ENCODE results near the gene PWWP2A.

DNA sequence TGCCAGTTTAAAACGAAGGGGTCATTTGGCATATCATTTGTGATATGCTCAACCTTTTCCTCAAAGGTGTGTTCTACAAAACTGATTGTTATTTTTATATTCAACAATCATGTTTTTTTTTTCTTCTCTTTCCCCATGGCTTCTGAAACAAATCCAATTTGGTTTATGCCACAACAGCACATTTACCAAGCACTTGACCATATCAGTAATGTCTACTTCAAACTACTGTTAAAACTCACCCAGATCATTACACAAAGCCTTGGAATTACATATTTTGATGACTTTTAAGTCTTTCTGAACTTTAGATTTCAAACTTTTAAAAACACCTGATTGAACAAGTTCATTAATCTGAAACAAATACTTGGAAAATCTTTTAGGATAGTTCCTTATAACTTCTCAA is 29.2 kb downstream of the PWWP2A start:
- TF ChIP-seq, protein P1, sequence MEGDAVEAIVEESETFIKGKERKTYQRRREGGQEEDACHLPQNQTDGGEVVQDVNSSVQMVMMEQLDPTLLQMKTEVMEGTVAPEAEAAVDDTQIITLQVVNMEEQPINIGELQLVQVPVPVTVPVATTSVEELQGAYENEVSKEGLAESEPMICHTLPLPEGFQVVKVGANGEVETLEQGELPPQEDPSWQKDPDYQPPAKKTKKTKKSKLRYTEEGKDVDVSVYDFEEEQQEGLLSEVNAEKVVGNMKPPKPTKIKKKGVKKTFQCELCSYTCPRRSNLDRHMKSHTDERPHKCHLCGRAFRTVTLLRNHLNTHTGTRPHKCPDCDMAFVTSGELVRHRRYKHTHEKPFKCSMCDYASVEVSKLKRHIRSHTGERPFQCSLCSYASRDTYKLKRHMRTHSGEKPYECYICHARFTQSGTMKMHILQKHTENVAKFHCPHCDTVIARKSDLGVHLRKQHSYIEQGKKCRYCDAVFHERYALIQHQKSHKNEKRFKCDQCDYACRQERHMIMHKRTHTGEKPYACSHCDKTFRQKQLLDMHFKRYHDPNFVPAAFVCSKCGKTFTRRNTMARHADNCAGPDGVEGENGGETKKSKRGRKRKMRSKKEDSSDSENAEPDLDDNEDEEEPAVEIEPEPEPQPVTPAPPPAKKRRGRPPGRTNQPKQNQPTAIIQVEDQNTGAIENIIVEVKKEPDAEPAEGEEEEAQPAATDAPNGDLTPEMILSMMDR (conservative IDR thresholded peaks at IDR 0.05; ENCODE audit: low read depth in 2 of 2): no peak
- TF ChIP-seq JUNB (IDR thresholded peaks at IDR 0.05; ENCODE audit: unreplicated experiment) (no peak), POLR2AphosphoS5 (IDR thresholded peaks at IDR 0.05; ENCODE audit: low read depth) (no peak), EZH2phosphoT487 (IDR thresholded peaks at IDR 0.05; ENCODE audit: unreplicated experiment) (no peak), EZH2 (IDR thresholded peaks at IDR 0.05; ENCODE audit: low read depth, unreplicated experiment) (no peak), ETS1 (IDR thresholded peaks at IDR 0.05) (no peak)
- TF ChIP-seq, protein P2, sequence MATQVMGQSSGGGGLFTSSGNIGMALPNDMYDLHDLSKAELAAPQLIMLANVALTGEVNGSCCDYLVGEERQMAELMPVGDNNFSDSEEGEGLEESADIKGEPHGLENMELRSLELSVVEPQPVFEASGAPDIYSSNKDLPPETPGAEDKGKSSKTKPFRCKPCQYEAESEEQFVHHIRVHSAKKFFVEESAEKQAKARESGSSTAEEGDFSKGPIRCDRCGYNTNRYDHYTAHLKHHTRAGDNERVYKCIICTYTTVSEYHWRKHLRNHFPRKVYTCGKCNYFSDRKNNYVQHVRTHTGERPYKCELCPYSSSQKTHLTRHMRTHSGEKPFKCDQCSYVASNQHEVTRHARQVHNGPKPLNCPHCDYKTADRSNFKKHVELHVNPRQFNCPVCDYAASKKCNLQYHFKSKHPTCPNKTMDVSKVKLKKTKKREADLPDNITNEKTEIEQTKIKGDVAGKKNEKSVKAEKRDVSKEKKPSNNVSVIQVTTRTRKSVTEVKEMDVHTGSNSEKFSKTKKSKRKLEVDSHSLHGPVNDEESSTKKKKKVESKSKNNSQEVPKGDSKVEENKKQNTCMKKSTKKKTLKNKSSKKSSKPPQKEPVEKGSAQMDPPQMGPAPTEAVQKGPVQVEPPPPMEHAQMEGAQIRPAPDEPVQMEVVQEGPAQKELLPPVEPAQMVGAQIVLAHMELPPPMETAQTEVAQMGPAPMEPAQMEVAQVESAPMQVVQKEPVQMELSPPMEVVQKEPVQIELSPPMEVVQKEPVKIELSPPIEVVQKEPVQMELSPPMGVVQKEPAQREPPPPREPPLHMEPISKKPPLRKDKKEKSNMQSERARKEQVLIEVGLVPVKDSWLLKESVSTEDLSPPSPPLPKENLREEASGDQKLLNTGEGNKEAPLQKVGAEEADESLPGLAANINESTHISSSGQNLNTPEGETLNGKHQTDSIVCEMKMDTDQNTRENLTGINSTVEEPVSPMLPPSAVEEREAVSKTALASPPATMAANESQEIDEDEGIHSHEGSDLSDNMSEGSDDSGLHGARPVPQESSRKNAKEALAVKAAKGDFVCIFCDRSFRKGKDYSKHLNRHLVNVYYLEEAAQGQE (IDR thresholded peaks at IDR 0.05; ENCODE audit: unreplicated experiment): no peak
